Measurements from ENCODE around the gene SLC27A4.

Gene SLC27A4

GRCh38 chr9:128406848-128407391, 66.6 kb downstream of the SLC27A4 start:
- no peak for TF ChIP-seq FOXM1 (IDR thresholded peaks at IDR 0.05; ENCODE audit: borderline replicate concordance)
- TF ChIP-seq ARNT (IDR thresholded peaks at IDR 0.05): no peak
- no peak for TF ChIP-seq NFRKB (IDR thresholded peaks at IDR 0.05)
- TF ChIP-seq TARDBP (IDR thresholded peaks at IDR 0.05): no peak
- no peak for TF ChIP-seq FOXA1 (IDR thresholded peaks at IDR 0.05)
- no peak for TF ChIP-seq SUZ12 (IDR thresholded peaks at IDR 0.05)
- no peak for TF ChIP-seq BHLHE40 (IDR thresholded peaks at IDR 0.05; ENCODE audit: borderline replicate concordance)
- no peak for TF ChIP-seq SP1 (IDR thresholded peaks at IDR 0.05)
- TF ChIP-seq L3MBTL2 (conservative IDR thresholded peaks at IDR 0.05): no peak
- no peak for TF ChIP-seq ELF4 (IDR thresholded peaks at IDR 0.05)
- no peak for TF ChIP-seq ZNF384 (IDR thresholded peaks at IDR 0.05)
- no peak for TF ChIP-seq LEF1 (IDR thresholded peaks at IDR 0.05; ENCODE audit: borderline replicate concordance)
- TF ChIP-seq PKNOX1 (IDR thresholded peaks at IDR 0.05): no peak
- ChIA-PET CTCF (no interaction called here), POLR2A (interaction anchor here (1.0 to 1.3 kb wide), 4 partner anchors 9 to 36 kb away, joined by 3 to 5 read pairs (median 4); partner anchors contain the start of genes CERCAM and URM1)
- DNase-seq (ENCODE audit: extremely low spot score): no peak

- ChIA-PET CTCF (interaction anchor here (1.4 to 4.8 kb wide), 2 partner anchors 10 to 47 kb away, joined by 5 to 34 read pairs; no protein-coding TSS in a partner anchor), POLR2A (interaction anchor here (0.6 kb wide), 1 partner anchor 15 kb away, joined by 3 read pairs; no protein-coding TSS in a partner anchor)
- no peak for TF ChIP-seq FOXA1 (IDR thresholded peaks at IDR 0.05)
- no peak for TF ChIP-seq ARNT (IDR thresholded peaks at IDR 0.05)
- no peak for TF ChIP-seq SUZ12 (IDR thresholded peaks at IDR 0.05)
- no peak for TF ChIP-seq L3MBTL2 (conservative IDR thresholded peaks at IDR 0.05)
- TF ChIP-seq TARDBP (IDR thresholded peaks at IDR 0.05): no peak
- no peak for TF ChIP-seq CTBP1 (IDR thresholded peaks at IDR 0.05; ENCODE audit: borderline replicate concordance)
- no peak for TF ChIP-seq LEF1 (IDR thresholded peaks at IDR 0.05; ENCODE audit: borderline replicate concordance)
- no peak for TF ChIP-seq SP1 (IDR thresholded peaks at IDR 0.05)
- no peak for TF ChIP-seq NFRKB (IDR thresholded peaks at IDR 0.05)
- TF ChIP-seq FOXM1 (IDR thresholded peaks at IDR 0.05; ENCODE audit: borderline replicate concordance): no peak
- no peak for DNase-seq (ENCODE audit: extremely low spot score)
Observed at GRCh38 chr9:128408963-128409431, 68.7 kb downstream of the SLC27A4 start.

GRCh38 chr9:128409450-128409849, 69.1 kb downstream of the SLC27A4 start:
- POLR2A ChIA-PET: interaction anchor here (0.6 to 0.9 kb wide), 2 partner anchors 11 to 14 kb away, joined by 3 to 4 read pairs; partner anchors contain the start of gene CERCAM
- DNase-seq (ENCODE audit: extremely low spot score): no peak
- CTCF ChIA-PET: interaction anchor here (1.1 to 4.8 kb wide), 3 partner anchors 10 to 48 kb away, joined by 3 to 34 read pairs (median 5); partner anchors contain the start of gene CERCAM
- TF ChIP-seq L3MBTL2 (conservative IDR thresholded peaks at IDR 0.05): no peak
- TF ChIP-seq CTBP1 (IDR thresholded peaks at IDR 0.05; ENCODE audit: borderline replicate concordance): no peak
- TF ChIP-seq FOXM1 (IDR thresholded peaks at IDR 0.05; ENCODE audit: borderline replicate concordance): no peak
- no peak for TF ChIP-seq LEF1 (IDR thresholded peaks at IDR 0.05; ENCODE audit: borderline replicate concordance)
- no peak for TF ChIP-seq SP1 (IDR thresholded peaks at IDR 0.05)
- no peak for TF ChIP-seq FOXK2 (IDR thresholded peaks at IDR 0.05)
- no peak for TF ChIP-seq PKNOX1 (IDR thresholded peaks at IDR 0.05)
- no peak for TF ChIP-seq HDGF (IDR thresholded peaks at IDR 0.05; ENCODE audit: borderline replicate concordance)
- TF ChIP-seq TARDBP (IDR thresholded peaks at IDR 0.05): no peak
- no peak for TF ChIP-seq FOXA1 (IDR thresholded peaks at IDR 0.05)

GRCh38 chr9:128409978-128410377, 69.7 kb downstream of the SLC27A4 start:
- ChIA-PET CTCF (interaction anchor here (0.5 to 4.8 kb wide), 4 partner anchors 9 to 48 kb away, joined by 3 to 34 read pairs (median 4); partner anchors contain the start of gene CERCAM), POLR2A (interaction anchor here (0.9 to 2.5 kb wide), 2 partner anchors 11 to 39 kb away, joined by 4 to 8 read pairs; partner anchors contain the start of genes CERCAM and URM1)
- peak; percentile 30 for DNase-seq (ENCODE audit: extremely low spot score)
- TF ChIP-seq SUZ12 (IDR thresholded peaks at IDR 0.05) (no peak), L3MBTL2 (conservative IDR thresholded peaks at IDR 0.05) (no peak), LEF1 (IDR thresholded peaks at IDR 0.05; ENCODE audit: borderline replicate concordance) (no peak), ZNF384 (IDR thresholded peaks at IDR 0.05) (no peak), ARNT (IDR thresholded peaks at IDR 0.05) (no peak), FOXA1 (IDR thresholded peaks at IDR 0.05) (no peak), HDGF (IDR thresholded peaks at IDR 0.05; ENCODE audit: borderline replicate concordance) (no peak)

All from HEK293T (cell line).